Measurements from ENCODE around the gene HDAC4. TPM values are rescaled to one million over a fixed set of nuclear protein-coding genes. Genes with fewer than 3 reads are reported as not detected.

HDAC4 gene
- total RNA-seq, 4 donors from 2014 or later, result 12.9 to 91.6 (median 39.8) TPM

- no peak for DNase-seq
- WGBS, 2 donors, result 91 to 93% methylated on average over 25 of the region's 25 CpGs
- H3K4me3 ChIP-seq (replicated peaks in 1 of 3), result no peak overlapping the region
- H3K9me3 ChIP-seq, result no peaks in the 10 kb centered on the region
- no peaks in the 10 kb centered on the region for H3K27me3 ChIP-seq
- H3K36me3 ChIP-seq, result no peaks in the 10 kb centered on the region
- no peak for TF ChIP-seq POLR2A (IDR thresholded peaks at IDR 0.05)
- no peak for TF ChIP-seq CTCF (IDR thresholded peaks at IDR 0.05)
- H3K27ac ChIP-seq, result no peak overlapping the region
- no peaks in the 10 kb centered on the region for H3K4me1 ChIP-seq
- intact Hi-C loops (cut with DNase I), result no loop called here
These were observed 284.2 kb downstream of the HDAC4 start for GRCh38 chr2:239116456-239117246.

DNA sequence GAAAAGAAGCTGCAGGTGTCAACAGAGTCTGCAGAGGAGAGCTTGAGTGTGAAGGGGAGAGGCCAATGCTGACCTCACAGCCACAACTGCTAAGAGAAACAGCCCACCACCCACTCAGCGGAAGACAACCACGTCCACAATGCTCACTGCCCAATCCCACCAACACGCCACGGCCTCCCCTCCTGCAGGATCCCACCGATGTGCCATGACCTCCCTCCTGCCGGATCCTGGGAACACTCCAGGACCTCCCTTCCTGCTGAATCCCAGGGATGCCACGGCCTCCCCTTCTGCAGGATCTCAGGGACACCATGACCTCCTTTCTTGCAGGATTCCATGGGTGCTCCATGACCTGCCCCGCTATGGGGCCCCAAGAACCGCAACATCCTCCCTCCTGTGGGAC lies 285.2 kb downstream of the HDAC4 start:
- TF ChIP-seq POLR2A (IDR thresholded peaks at IDR 0.05) (no peak), CTCF (IDR thresholded peaks at IDR 0.05) (no peak)
- DNase-seq, result no peak
- no peaks in the 10 kb centered on the region for H3K4me1 ChIP-seq
- no peaks in the 10 kb centered on the region for H3K27me3 ChIP-seq
- H3K36me3 ChIP-seq, result peaks cover 4 to 7% of the 10 kb centered on the region in 2 donors
- WGBS, 2 donors, result 93 to 94% methylated on average over 8 to 9 of the region's 9 CpGs
- intact Hi-C loops (cut with DNase I), result no loop called here
- no peaks in the 10 kb centered on the region for H3K9me3 ChIP-seq
- H3K4me3 ChIP-seq (replicated peaks in 1 of 3), result no peak overlapping the region
- H3K27ac ChIP-seq, result no peak overlapping the region

DNA sequence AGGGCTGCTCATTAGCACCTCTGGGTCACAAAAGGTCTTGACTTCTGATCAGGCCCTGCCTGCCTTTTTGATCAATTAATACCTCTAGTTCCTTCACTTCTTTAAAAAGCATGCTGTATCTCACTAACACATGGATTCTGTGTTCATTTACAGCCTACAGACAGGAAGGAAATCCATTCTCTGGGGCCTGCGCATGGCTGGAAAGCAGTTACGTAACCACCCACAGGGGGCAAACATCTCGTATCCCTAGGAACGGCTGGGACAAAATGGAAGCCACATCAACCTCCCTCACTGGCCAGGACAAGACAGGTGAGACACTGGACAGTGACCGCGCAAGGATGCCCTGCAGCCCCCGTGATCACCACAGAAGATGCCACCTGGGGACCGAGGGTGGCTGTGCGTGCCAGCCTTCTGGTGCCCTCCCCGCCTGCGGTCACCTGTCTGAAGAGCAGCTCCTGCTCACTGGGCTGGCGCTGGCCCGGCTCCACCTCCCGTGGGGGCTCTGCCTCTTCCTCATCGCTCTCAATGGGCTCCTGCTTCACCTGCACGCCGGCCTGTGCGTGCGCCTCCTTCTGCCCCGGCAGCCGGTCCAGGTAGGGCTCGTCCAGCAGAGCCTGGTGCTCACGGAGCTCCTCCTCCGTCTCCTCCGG lies 286.1 kb downstream of the HDAC4 start:
- Histone ChIP-seq H3K4me3 (replicated peaks in 1 of 3) (no peak overlapping the region), H3K9me3 (no peaks in the 10 kb centered on the region), H3K36me3 (peaks cover 8 to 10% of the 10 kb centered on the region in 2 donors), H3K27ac (no peak overlapping the region), H3K27me3 (no peaks in the 10 kb centered on the region), H3K4me1 (no peaks in the 10 kb centered on the region)
- intact Hi-C loops (cut with DNase I), result no loop called here
- WGBS, 2 donors, result 91 to 92% methylated on average over 10 to 23 of the region's 25 CpGs
- DNase-seq, result no peak
- TF ChIP-seq CTCF (IDR thresholded peaks at IDR 0.05), result no peak
- TF ChIP-seq POLR2A (IDR thresholded peaks at IDR 0.05), result no peak

DNA sequence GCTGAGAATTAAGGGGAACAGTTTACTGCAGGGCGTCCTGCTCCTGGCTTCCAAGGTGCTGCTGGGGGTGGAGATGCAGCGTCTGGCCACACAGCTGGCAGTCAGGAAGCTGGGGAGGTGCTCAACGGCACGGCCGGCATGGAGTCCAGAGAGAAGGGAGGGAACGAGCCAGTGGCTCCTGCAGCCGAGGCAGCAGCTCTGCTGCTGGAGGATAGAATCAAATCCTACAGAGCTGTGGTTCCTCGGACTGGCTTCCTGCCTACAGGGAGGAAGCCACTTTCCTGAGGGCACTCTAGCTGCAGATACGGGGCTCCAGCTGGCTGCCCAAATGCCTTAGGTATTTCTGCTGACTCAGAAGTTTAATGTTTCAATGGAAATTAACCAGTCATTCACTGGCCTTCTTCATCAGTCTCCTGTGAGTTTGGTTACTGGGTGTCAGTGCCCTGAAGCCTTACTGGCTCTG lies 286.7 kb downstream of the HDAC4 start:
- WGBS, 2 donors, result 75 to 76% methylated on average over 8 to 9 of the region's 9 CpGs
- H3K4me1 ChIP-seq, result no peaks in the 10 kb centered on the region
- H3K4me3 ChIP-seq (replicated peaks in 1 of 3), result no peak overlapping the region
- peaks cover 10 to 11% of the 10 kb centered on the region in 2 donors for H3K36me3 ChIP-seq
- DNase-seq, result no peak
- H3K27ac ChIP-seq, result no peak overlapping the region
- TF ChIP-seq CTCF (IDR thresholded peaks at IDR 0.05) (no peak), POLR2A (IDR thresholded peaks at IDR 0.05) (no peak)
- no peaks in the 10 kb centered on the region for H3K27me3 ChIP-seq
- intact Hi-C loops (cut with DNase I), result no loop called here
- no peaks in the 10 kb centered on the region for H3K9me3 ChIP-seq

- no peaks in the 10 kb centered on the region for H3K9me3 ChIP-seq
- H3K4me1 ChIP-seq, result no peaks in the 10 kb centered on the region
- no peak for DNase-seq
- H3K27ac ChIP-seq, result no peak overlapping the region
- H3K4me3 ChIP-seq (replicated peaks in 1 of 3), result no peak overlapping the region
- WGBS, 2 donors, result 68 to 71% methylated on average over 8 of the region's 8 CpGs
- H3K36me3 ChIP-seq, result peaks cover 11 to 14% of the 10 kb centered on the region in 2 donors
- no peak for TF ChIP-seq CTCF (IDR thresholded peaks at IDR 0.05)
- no peak for TF ChIP-seq POLR2A (IDR thresholded peaks at IDR 0.05)
- no peaks in the 10 kb centered on the region for H3K27me3 ChIP-seq
- intact Hi-C loops (cut with DNase I), result no loop called here
These were observed 287.2 kb downstream of the HDAC4 start for GRCh38 chr2:239113615-239114014.
